Suppressor macrophage (primary cell): Measurements from ENCODE around the gene PAK6.

Source experiments
- DNase-seq, 4 experiments: peaks; one replicate each; pipeline ENCODE4 v3.0.0-alpha.2; 2020 to 2022

PAK6 gene

DNA sequence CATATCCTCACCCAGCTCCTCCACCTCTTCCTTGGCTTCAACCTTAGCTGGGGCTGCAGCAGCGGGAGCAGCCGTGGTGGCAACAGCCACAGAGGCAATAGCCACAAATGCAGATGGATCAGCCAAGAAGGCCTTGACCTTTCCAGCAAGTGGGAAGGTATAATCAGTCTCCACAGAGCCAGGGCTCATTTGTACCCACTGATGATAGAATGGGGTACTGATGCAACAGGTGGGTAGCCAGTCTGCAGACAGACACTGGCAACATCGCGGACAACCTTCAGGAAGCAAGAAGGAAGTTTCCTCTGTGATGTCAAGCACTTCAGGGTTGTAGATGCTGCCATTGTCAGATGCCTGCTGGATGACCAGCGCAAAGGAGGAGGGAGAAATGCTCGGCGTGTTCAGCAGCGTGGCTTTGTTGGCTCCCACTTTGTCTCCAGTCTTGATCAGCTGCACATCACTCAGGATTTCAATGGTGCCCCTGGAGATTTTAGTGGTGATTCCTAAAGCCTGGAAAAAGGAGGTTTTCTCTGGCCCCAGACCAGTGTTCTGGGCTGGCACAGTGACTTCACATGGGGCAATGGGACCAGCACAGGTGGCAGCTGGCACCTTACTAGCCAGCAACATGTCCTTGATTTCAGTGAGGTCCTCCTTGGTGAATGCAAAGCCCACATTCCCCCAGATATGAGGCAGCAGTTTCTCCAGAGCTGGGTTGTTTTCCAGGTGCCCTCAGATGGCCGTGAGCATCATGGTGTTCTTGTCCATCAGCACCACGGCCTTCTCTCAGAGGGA is 73.7 kb downstream of the PAK6 start:
- no peak for DNase-seq

DNA sequence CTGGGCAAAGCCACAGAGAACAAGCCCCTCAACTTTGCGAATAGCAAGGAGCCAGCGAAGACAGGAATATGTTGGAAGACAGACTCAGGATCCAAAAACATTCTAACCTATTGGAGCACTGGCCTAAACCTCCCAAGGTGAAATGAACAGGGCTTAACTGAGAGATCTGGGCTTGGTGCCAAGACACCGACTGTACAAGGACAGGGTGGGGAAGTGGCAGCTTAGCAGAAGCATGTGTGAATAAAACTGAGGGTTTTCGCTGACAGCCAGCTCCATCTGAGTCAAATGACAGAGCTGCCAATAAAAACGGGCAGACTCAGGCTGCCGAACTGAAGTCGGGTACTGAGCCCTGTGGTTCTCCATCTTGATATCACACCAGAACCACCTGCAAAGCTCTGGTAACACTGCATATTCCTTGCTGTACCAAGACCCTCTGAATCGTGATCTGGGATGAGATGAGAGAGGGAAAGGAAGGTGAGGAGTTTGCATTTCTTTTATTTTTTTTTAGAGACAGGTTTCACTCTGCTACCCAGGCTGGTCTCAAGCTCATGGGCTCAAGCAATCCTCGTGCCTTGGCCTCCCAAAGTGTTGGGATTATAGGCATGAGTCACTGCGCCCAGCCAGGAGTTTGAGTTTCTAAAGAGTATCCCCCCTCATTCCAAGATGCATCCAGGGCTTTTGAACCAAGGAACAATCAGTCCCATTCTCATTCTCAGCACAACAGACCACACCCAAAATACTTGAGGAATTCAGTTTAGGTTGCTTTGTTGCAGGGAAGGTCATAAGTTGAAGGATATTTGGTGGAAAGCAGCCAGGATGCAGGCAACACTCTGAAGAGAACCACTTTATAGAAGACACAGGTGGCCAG is 74.9 kb downstream of the PAK6 start:
- peak; percentile 74 to 90 (median 84) for DNase-seq

- no peak for DNase-seq
Measured at GRCh38 chr15:40314723-40315276, 75.9 kb downstream of the PAK6 start.

GRCh38 chr15:40316931-40317330 is 78.1 kb downstream of the PAK6 start:
- no peak for DNase-seq

GRCh38 chr15:40317580-40317979 is 78.7 kb downstream of the PAK6 start:
- DNase-seq: no peak

DNA sequence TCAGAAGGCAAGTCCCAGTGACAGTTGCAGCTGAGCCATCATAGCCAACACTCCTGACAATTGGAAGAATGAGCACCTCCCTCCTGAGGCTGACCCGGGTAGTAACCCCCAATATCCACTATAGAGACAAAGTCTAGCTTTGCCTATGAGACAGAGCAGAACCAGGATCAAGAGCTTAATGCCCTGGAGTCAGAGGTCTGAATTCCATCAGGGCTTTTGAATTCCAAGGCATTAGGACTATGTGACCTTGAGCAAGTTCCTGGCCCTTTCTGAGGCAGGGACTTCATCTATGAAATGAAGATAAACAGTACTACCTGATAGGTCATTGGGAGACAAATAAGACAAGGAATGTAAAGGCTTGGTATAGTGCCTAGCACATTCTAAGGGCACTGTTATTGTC is 81.5 kb downstream of the PAK6 start:
- DNase-seq: no peak

- DNase-seq: peak; percentile 68 to 88 (median 84)
Measured at GRCh38 chr15:40320931-40321371, 82.1 kb downstream of the PAK6 start.

DNA sequence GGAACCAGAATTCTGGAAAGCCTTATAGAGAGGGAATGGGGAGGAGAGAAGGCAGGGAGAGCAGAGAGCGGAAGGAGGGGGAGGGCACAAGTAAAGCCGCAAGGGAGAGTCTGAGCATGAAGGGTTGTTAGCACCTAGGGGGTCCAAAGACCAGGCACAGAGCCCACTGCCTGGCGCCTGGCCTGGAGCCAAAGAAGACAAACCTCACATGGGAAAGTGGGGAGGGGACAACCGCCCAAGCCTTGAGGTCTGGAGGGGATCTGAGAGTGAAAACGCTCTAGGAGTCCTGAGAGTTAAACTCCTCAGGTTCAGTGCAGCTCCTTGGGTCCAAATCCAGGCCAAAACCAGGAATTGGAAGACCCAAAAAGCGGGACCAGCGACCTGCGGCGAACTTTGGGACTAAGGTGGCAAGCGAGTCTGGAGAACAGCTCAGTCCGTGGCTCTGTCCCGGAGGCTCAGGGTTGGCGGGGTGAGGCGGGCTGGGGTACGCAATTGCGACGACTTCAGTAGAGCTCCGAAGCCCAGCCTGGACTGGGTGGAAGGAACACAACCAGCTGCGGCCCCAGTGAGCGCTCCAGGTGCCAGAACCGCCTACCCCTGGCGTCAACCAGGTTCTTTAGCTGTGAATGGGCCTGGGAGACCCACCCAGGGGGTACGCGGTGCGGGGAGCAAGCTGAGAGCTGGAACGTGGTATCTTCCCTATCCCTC is 83.8 kb downstream of the PAK6 start:
- DNase-seq: no peak

DNA sequence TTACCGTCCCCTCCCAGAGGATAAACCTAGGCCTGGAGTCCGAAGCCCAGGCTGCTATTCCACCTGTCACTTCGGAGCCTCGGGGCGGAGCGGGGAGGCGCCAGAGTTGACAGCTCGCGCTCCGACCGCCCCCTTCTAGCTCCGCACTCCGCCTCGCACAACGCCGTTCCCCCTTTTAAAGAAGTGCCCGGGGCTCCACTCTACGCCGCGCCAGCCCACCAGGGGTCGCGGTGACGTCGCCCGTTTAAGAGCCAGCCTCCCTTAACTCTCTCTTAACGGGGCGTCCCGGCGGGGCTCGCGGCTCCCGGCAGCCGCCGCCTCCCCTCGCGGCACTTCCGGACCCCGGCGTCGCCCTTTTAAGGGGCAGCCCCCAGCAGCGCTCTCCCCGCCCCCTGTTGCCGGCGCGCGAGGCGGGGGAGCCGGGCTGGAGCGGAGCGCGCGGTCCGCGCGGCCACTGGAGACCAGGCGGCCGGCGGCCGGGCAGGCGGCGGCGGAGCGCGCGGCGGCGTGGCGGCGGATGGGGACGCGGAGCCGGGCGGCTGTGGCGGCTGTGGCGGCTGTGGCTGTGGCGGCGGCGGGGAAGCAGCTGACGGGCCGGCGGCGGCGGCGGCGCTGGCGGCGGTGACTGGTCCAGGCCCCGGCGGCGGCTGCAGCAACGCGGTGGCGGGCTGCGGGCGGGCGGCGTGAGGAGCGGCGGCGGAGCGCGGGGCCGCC is 84.5 kb downstream of the PAK6 start, which contains the start of gene INAFM2:
Gene INAFM2 (plus strand): TSS at position 454 of the 714 bp plus-strand sequence. CDS start 364 bp downstream, outside the sequence.
- peak; percentile 95 to 97 (median 96) for DNase-seq

DNA sequence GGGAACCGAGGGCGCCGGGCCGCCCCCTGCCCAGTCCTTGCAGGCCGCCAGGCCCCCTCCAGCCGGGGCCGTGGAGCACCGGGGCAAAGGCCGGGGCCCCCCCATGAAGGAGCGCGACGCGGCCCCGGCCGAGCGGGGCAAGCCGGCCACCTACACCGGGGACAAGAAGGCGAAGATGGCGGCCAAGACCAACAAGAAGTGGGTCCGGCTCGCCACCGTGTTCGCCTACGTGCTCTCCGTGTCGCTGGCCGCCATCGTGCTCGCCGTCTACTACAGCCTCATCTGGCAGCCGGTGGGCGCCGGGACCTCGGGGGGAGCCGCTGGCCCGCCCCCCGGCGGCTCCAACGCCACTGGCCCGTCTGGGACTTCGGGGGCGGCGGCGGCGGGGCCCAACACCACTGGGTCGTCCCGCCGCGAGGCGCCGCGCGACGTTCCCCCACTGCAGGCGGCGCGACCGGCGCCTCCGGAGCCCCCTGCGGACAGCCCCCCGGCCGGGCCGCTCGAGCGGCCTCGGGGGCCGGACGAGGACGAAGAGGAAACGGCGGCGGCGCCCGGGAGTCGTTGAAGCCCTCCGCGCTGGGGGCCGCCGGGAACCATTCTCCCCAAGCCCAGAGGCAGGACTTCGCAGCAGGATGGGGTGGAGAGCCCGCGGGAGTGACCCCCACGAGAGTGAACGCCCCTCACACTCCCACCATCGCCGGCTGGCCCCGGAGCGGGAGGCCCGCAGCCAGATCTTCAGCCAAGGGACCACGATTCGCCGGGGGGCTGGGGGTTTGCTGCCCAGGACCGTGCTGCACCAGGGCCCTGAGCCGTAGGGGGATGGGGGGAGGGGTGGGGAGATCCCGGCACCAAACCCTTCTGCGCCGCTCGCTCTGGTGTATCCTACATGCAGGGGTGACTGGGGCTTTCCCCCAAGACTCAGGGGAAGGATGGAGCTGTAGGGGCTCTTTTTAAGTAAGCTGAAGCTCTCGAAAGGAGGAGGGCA is 85.4 kb downstream of the PAK6 start:
- peak in 3 of 4 experiments; percentile 41 to 56 (median 47) for DNase-seq

- peak in 1 of 4 experiments; percentile 46 for DNase-seq
Measured at GRCh38 chr15:40325188-40325587, 86.3 kb downstream of the PAK6 start.

GRCh38 chr15:40325700-40326099 is 86.8 kb downstream of the PAK6 start:
- DNase-seq: peak in 3 of 4 experiments; percentile 35 to 75 (median 69)
